GDM1 (cell line): ENCODE data around the gene DNAH1.

ENCODE experiments used
- DNase-seq: peaks from one replicate; lab custom pipeline; 2025; lab: John Stamatoyannopoulos, UW

The DNAH1 gene

GRCh38 chr3:52357151-52358080 is 41.3 kb downstream of the DNAH1 start:
- DNase-seq, result no peak

GRCh38 chr3:52358362-52358940 is 42.3 kb downstream of the DNAH1 start:
- DNase-seq, result no peak

GRCh38 chr3:52359116-52359855 is 43.2 kb downstream of the DNAH1 start:
- no peak for DNase-seq

GRCh38 chr3:52361011-52361410 is 44.9 kb downstream of the DNAH1 start:
- DNase-seq, result no peak

- DNase-seq, result no peak
Observed at GRCh38 chr3:52361454-52361853, 45.3 kb downstream of the DNAH1 start.

- DNase-seq, result no peak
Observed at GRCh38 chr3:52361898-52362297, 45.8 kb downstream of the DNAH1 start.

- no peak for DNase-seq
Observed at GRCh38 chr3:52364322-52365035, 48.4 kb downstream of the DNAH1 start.

- no peak for DNase-seq
Observed at GRCh38 chr3:52366527-52366926, 50.4 kb downstream of the DNAH1 start.

GRCh38 chr3:52367891-52368880 is 52.1 kb downstream of the DNAH1 start:
- no peak for DNase-seq

GRCh38 chr3:52370531-52370930 is 54.4 kb downstream of the DNAH1 start:
- no peak for DNase-seq

GRCh38 chr3:52372822-52373504 is 56.8 kb downstream of the DNAH1 start:
- DNase-seq, result peak; percentile 7

- no peak for DNase-seq
Observed at GRCh38 chr3:52373676-52374075, 57.6 kb downstream of the DNAH1 start.

GRCh38 chr3:52374173-52374572 is 58.1 kb downstream of the DNAH1 start:
- DNase-seq, result no peak

GRCh38 chr3:52379610-52380009 is 63.5 kb downstream of the DNAH1 start:
- DNase-seq, result no peak

- DNase-seq, result no peak
Observed at GRCh38 chr3:52380023-52380422, 63.9 kb downstream of the DNAH1 start.

GRCh38 chr3:52381623-52382022 is 65.5 kb downstream of the DNAH1 start:
- no peak for DNase-seq

- DNase-seq, result no peak
Observed at GRCh38 chr3:52383446-52383845, 67.3 kb downstream of the DNAH1 start.

- DNase-seq, result no peak
Observed at GRCh38 chr3:52384019-52384761, 68.1 kb downstream of the DNAH1 start.

- peak; percentile 5 for DNase-seq
Observed at GRCh38 chr3:52385157-52385556, 69.0 kb downstream of the DNAH1 start.

GRCh38 chr3:52387481-52387880 is 71.4 kb downstream of the DNAH1 start:
- no peak for DNase-seq
